Measurements from ENCODE around the gene ZNF430. TPM values are rescaled to one million over a fixed set of nuclear protein-coding genes. Genes with fewer than 3 reads are reported as not detected.

Gene ZNF430
- total and polyA plus RNA-seq, 8 donors, result 2.1 to 9.1 (median 5.1) TPM

GRCh38 chr19:21052902-21053301, 32.4 kb downstream of the ZNF430 start:
- 97 to 98% methylated on average over 5 of the region's 5 CpGs for WGBS, 2 donors
- no peak overlapping the region for H3K27ac ChIP-seq
- TF ChIP-seq CTCF (IDR thresholded peaks at IDR 0.05), result no peak
- H3K4me3 ChIP-seq, result no peak overlapping the region
- H3K36me3 ChIP-seq, result peaks cover 9 to 29% (median 10%) of the 10 kb centered on the region in 3 donors
- H3K27me3 ChIP-seq, result no peaks in the 10 kb centered on the region
- H3K4me1 ChIP-seq, result no peaks in the 10 kb centered on the region
- ATAC-seq, result no peak
- no peaks in the 10 kb centered on the region for H3K9me3 ChIP-seq
- intact Hi-C loops (cut with DNase I), result no loop called here
- FAIRE-seq, result no peak
- DNase-seq, result no peak

DNA sequence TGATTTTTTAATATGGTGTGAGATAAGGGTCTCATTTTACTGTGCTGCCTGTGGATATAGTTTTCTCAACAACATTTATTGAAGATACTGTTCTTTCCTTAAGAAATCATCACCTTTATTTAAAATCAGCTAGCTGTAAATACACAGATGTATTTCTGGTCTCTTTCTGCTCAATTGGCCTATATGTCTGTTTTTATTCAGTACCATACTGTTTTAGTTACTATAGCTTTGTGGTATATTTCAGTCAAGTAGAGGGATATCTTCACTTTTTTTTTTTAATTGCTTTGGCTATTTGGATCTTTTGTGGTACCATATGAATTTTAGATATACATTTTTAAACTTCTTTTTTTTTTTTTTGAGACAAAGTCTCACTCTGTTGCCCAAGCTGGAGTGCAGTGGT, 44.9 kb downstream of the ZNF430 start:
- Histone ChIP-seq H3K36me3 (no peaks in the 10 kb centered on the region), H3K27me3 (no peaks in the 10 kb centered on the region), H3K4me1 (no peaks in the 10 kb centered on the region), H3K9me3 (peaks cover 0 to 3% (median 0%) of the 10 kb centered on the region in 4 donors), H3K27ac (no peak overlapping the region), H3K4me3 (no peak overlapping the region)
- intact Hi-C loops (cut with DNase I), result no loop called here
- ATAC-seq (no peak), DNase-seq (no peak), FAIRE-seq (no peak)
- no peak for TF ChIP-seq CTCF (IDR thresholded peaks at IDR 0.05)

GRCh38 chr19:21082011-21082975, 61.8 kb downstream of the ZNF430 start, which contains the start of gene ZNF714:
Gene ZNF714 (plus strand): TSS chr19:21082203. CDS start chr19:21098269, 16,066 bp downstream.
- DNase-seq, result peak; percentile 74 to 95 (median 89)
- H3K27me3 ChIP-seq, result no peaks in the 10 kb centered on the region
- H3K4me3 ChIP-seq, result peak within 1 kb of the TSS; percentile 35 to 74 (median 52)
- H3K27ac ChIP-seq, result peak within 1 kb of the TSS in 3 of 4 donors; percentile 55 to 76 (median 61)
- no peaks in the 10 kb centered on the region for H3K36me3 ChIP-seq
- intact Hi-C loops (cut with DNase I), result no loop called here
- WGBS, 2 donors, result 50 to 77% methylated on average over 35 to 38 of the region's 38 CpGs
- ATAC-seq, result peak; percentile 99 to 100 (median 100)
- H3K9me3 ChIP-seq, result no peaks in the 10 kb centered on the region
- no peak for TF ChIP-seq CTCF (IDR thresholded peaks at IDR 0.05)
- FAIRE-seq, result peak; percentile 53
- H3K4me1 ChIP-seq, result no peaks in the 10 kb centered on the region

GRCh38 chr19:21084343-21084742, 63.9 kb downstream of the ZNF430 start:
- no peak for TF ChIP-seq CTCF (IDR thresholded peaks at IDR 0.05)
- Histone ChIP-seq H3K27me3 (no peaks in the 10 kb centered on the region), H3K27ac (no peak overlapping the region), H3K36me3 (no peaks in the 10 kb centered on the region), H3K4me1 (no peaks in the 10 kb centered on the region), H3K4me3 (no peak overlapping the region), H3K9me3 (no peaks in the 10 kb centered on the region)
- no peak for ATAC-seq
- intact Hi-C loops (cut with DNase I), result no loop called here
- no peak for FAIRE-seq
- 87 to 88% methylated on average over 1 of the region's 1 CpG for WGBS, 2 donors
- no peak for DNase-seq

- no peak for ATAC-seq
- Histone ChIP-seq H3K4me1 (peaks cover 0 to 7% (median 0%) of the 10 kb centered on the region in 3 donors), H3K36me3 (no peaks in the 10 kb centered on the region), H3K4me3 (no peak overlapping the region), H3K9me3 (no peaks in the 10 kb centered on the region), H3K27me3 (no peaks in the 10 kb centered on the region), H3K27ac (no peak overlapping the region)
- DNase-seq, result no peak
- no peak for TF ChIP-seq CTCF (IDR thresholded peaks at IDR 0.05)
- WGBS, 2 donors, result 93 to 99% methylated on average over 3 of the region's 3 CpGs
- no peak for FAIRE-seq
- intact Hi-C loops (cut with DNase I), result no loop called here
These were observed 67.4 kb downstream of the ZNF430 start for GRCh38 chr19:21087871-21088270.
